Endothelial cell of umbilical vein (primary cell): ENCODE data around the gene KIAA0753. TPM values are rescaled to one million over a fixed set of nuclear protein-coding genes. Genes with fewer than 3 reads are reported as not detected.

ENCODE experiments used
- BruUV-seq: library from RNA; stranded (reverse); fragments of 400-500 nt; replicated peaks from 2 replicates; lab custom pipeline; 2021; lab: Mats Ljungman, UMichigan
- CTCF ChIA-PET: fragments of 300-600, 350-600 bp; sonication (Branson Sonifier 250); formaldehyde crosslinking; loops from one replicate; lab custom pipeline; 2021; ENCODE audit warnings: antibody characterized with exemption, inconsistent platforms; lab: Charles Lee
- POLR2A ChIA-PET: fragments of 300-600, 350-600 bp; sonication (Branson Sonifier 250); formaldehyde crosslinking; loops from one replicate; lab custom pipeline; 2021; ENCODE audit warnings: antibody characterized with exemption, inconsistent platforms; lab: Charles Lee
- DNase-seq: peaks from one replicate; pipeline ENCODE4 v3.0.0-alpha.2; 2011; ENCODE audit warnings: low read depth, low spot score
- FAIRE-seq: peaks from 2 replicates; lab custom pipeline; 2011; peaks lifted over from hg19 to GRCh38; lab: Jason Lieb, UNC
- H2AFZ ChIP-seq: 2 replicates; pipeline ENCODE4 v1.6.0; 2012; ENCODE audit warnings: low read depth, low read length, control low read depth, inconsistent platforms
- H3K27ac ChIP-seq: 2 replicates; pipeline ENCODE4 v1.5.1; 2011; ENCODE audit warnings: low read depth, mild to moderate bottlenecking, control low read depth, low read length, moderate library complexity; ENCODE audit not compliant: insufficient read depth
- H3K27me3 ChIP-seq, 2 experiments: 2 replicates each; pipeline versions ENCODE4 v1.6.0 to v1.6.1; 2011; ENCODE audit warnings: low read length in 2 of 2, mixed read lengths in 1 of 2; ENCODE audit not compliant: control insufficient read depth in 2 of 2, insufficient read depth in 2 of 2
- H3K36me3 ChIP-seq, 2 experiments: 2 replicates in 1 of 2; 3 replicates in 1 of 2; pipeline ENCODE4 v1.5.1; 2011; ENCODE audit warnings: low read length in 2 of 2, mild to moderate bottlenecking in 1 of 2, moderate library complexity in 1 of 2; ENCODE audit not compliant: control insufficient read depth in 2 of 2, insufficient read depth in 2 of 2; ENCODE audit errors: extremely low read depth in 1 of 2
- H3K4me1 ChIP-seq: 3 replicates; pipeline ENCODE4 v1.5.1; 2011; ENCODE audit warnings: mild to moderate bottlenecking, low read length; ENCODE audit not compliant: control insufficient read depth, insufficient read depth; ENCODE audit errors: extremely low read depth
- H3K4me2 ChIP-seq: 2 replicates; pipeline ENCODE4 v1.6.1; 2011; ENCODE audit warnings: low read length, control low read depth, mixed read lengths; ENCODE audit not compliant: insufficient read depth
- H3K4me3 ChIP-seq, 3 experiments: fragments of 200-600 bp in 1 of 3; sonication (generic), shearing (Covaris generic) in 1 of 3; replicated peaks in 1 of 3; 2 replicates each; pipeline ENCODE4 v1.5.1; 2011 to 2016; ENCODE audit warnings: control low read depth in 3 of 3, low read length in 3 of 3, mild to moderate bottlenecking in 2 of 3, inconsistent platforms in 1 of 3, low read depth in 1 of 3, moderate library complexity in 1 of 3; ENCODE audit not compliant: insufficient read depth in 1 of 3
- H3K79me2 ChIP-seq: 2 replicates; pipeline ENCODE4 v1.6.0; 2012; ENCODE audit warnings: low read length, inconsistent platforms; ENCODE audit not compliant: control insufficient read depth, insufficient read depth
- H3K9ac ChIP-seq: replicated peaks from 2 replicates; pipeline ENCODE3; 2011; ENCODE audit warnings: low read length, control low read depth; ENCODE audit not compliant: insufficient read depth; ENCODE audit errors: extremely low read depth
- H3K9me1 ChIP-seq: replicated peaks from 3 replicates; pipeline ENCODE4 v1.6.0; 2011; ENCODE audit warnings: mild to moderate bottlenecking, low read length; ENCODE audit not compliant: control insufficient read depth, insufficient read depth; ENCODE audit errors: extremely low read depth
- H3K9me3 ChIP-seq: replicated peaks from 2 replicates; pipeline ENCODE4 v1.5.1; 2012; ENCODE audit warnings: low read length, inconsistent platforms; ENCODE audit not compliant: control insufficient read depth, insufficient read depth
- H4K20me1 ChIP-seq: replicated peaks from 2 replicates; pipeline ENCODE3; 2011; ENCODE audit warnings: mild to moderate bottlenecking, low read length; ENCODE audit not compliant: control insufficient read depth, insufficient read depth; ENCODE audit errors: extremely low read depth
- CTCF ChIP-seq, 2 donors: IDR thresholded peaks; 1 replicate in 1 of 2; 2 replicates in 1 of 2; pipeline ENCODE4 v1.5.1; 2011; ENCODE audit warnings: low read length in 2 of 2, mild to moderate bottlenecking in 2 of 2, moderate library complexity in 2 of 2, control low read depth in 1 of 2, inconsistent platforms in 1 of 2, low read depth in 1 of 2; ENCODE audit not compliant: insufficient read depth in 1 of 2; ENCODE audit errors: extremely low read depth in 1 of 2
- FOS ChIP-seq: IDR thresholded peaks from 2 replicates; pipeline ENCODE4 v1.6.1; 2011; ENCODE audit warnings: mild to moderate bottlenecking, low read length, moderate library complexity, borderline replicate concordance; ENCODE audit not compliant: insufficient read depth
- GATA2 ChIP-seq: IDR thresholded peaks from 2 replicates; pipeline ENCODE4 v1.7.0; 2011; ENCODE audit warnings: low read depth, mild to moderate bottlenecking, moderate library complexity, mixed read lengths, low read length; ENCODE audit not compliant: insufficient read length, insufficient read depth
- MAX ChIP-seq: IDR thresholded peaks from 2 replicates; pipeline ENCODE4 v1.6.1; 2011; ENCODE audit not compliant: insufficient read depth, insufficient read length
- MYC ChIP-seq: IDR thresholded peaks from one replicate; pipeline ENCODE4 v1.6.1; 2011; ENCODE audit warnings: mild to moderate bottlenecking, low read depth, low read length
- POLR2A ChIP-seq: IDR thresholded peaks from 2 replicates; pipeline ENCODE4 v1.6.1; 2012; ENCODE audit warnings: low read depth, mild to moderate bottlenecking, control low read depth, low read length
- POLR2AphosphoS5 ChIP-seq: IDR thresholded peaks from 2 replicates; pipeline ENCODE4 v1.6.1; 2012; ENCODE audit warnings: low read depth, mild to moderate bottlenecking, control low read depth, low read length, moderate library complexity; ENCODE audit not compliant: insufficient read depth
- dilution Hi-C: fragments of 300-500 bp; cut with MboI; formaldehyde crosslinking; loops from one replicate; pipeline ENCODE4 v1.15.0; 2019; ENCODE audit warnings: low sequenced_read_pairs; ENCODE audit not compliant: extremely low pct_ligation_motif_present
- intact Hi-C: fragments of 100-400 bp; cut with micrococcal nuclease; formaldehyde crosslinking; loops from one replicate; pipeline ENCODE4 v1.10.0; 2022
- polyA plus RNA-seq, 4 experiments: library from polyadenylated mRNA; depleted of rRNA in 3 of 4; stranded (reverse) in 3 of 4; unstranded in 1 of 4; fragments of >200 nt; gene quantifications; 2 replicates each; pipeline versions ENCODE4 v1.2.1 to v1.2.3, GENCODE V29; 2011 to 2012; ENCODE audit warnings: missing spikeins in 1 of 4
- total RNA-seq: library from RNA; stranded (reverse); gene quantifications from 2 replicates; pipeline ENCODE4 v1.2.3, GENCODE V29; 2021

Gene KIAA0753
- total and polyA plus RNA-seq, 2 donors (not counting 3 experiments of a cell fraction or from before 2014, with no cell fraction given) = 5.3 to 23.9 TPM

- no peak for DNase-seq
- Histone ChIP-seq H3K27ac (no peak overlapping the region), H3K4me1 (peaks cover 3% of the 10 kb centered on the region), H3K36me3 (no peaks in the 10 kb centered on the region), H3K9ac (no peak overlapping the region), H3K79me2 (no peaks in the 10 kb centered on the region), H4K20me1 (no peaks in the 10 kb centered on the region), H3K4me2 (no peak overlapping the region), H3K27me3 (peaks cover 9 to 18% of the 10 kb centered on the region in 2 experiments), H3K9me1 (no peaks in the 10 kb centered on the region), H3K4me3 (no peak overlapping the region), H3K9me3 (no peaks in the 10 kb centered on the region), H2AFZ (no peak overlapping the region)
- POLR2A ChIA-PET = no interaction called here
- dilution Hi-C loops (no loop called here), intact Hi-C loops (no loop called here)
- CTCF ChIA-PET = interaction anchor here (1.8 kb wide), 1 partner anchor 8 kb away, joined by 6 read pairs; no protein-coding TSS in a partner anchor
- TF ChIP-seq MAX = no peak
- no peak for TF ChIP-seq FOS
- TF ChIP-seq POLR2A = no peak
- no peak for TF ChIP-seq CTCF (IDR thresholded peaks at IDR 0.05; ENCODE audit: extremely low read depth in 1 of 2, insufficient read depth in 1 of 2, low read depth in 1 of 2, low read length in 2 of 2)
- TF ChIP-seq GATA2 = no peak
- TF ChIP-seq POLR2AphosphoS5 = no peak
- no peak for TF ChIP-seq MYC
- no peak for FAIRE-seq
- no TSS peak for BruUV-seq
Observed at GRCh38 chr17:6551356-6551755, 89.2 kb downstream of the KIAA0753 start.
